K562 (cell line): ENCODE measurements around the gene TP53TG5. TPM values are rescaled to one million over a fixed set of nuclear protein-coding genes. Genes with fewer than 3 reads are reported as not detected.

Experiments used
- ARID1B ChIP-seq: fragments of 450-650 bp; IDR thresholded peaks from 2 replicates; pipeline ENCODE4 v1.6.1; 2016; ENCODE audit warnings: antibody characterized with exemption, mild to moderate bottlenecking, inconsistent platforms
- CBFA2T2 ChIP-seq: fragments of 450-650 bp; conservative IDR thresholded peaks from 2 replicates; pipeline ENCODE4 v1.6.1; 2017; ENCODE audit warnings: mild to moderate bottlenecking
- CREM ChIP-seq: IDR thresholded peaks from 2 replicates; pipeline ENCODE4 v1.6.1; 2014; ENCODE audit warnings: antibody characterized with exemption, low read depth
- DPF2 ChIP-seq: fragments of 450-650 bp; IDR thresholded peaks from 2 replicates; pipeline ENCODE4 v1.6.1; 2016
- ELF2 ChIP-seq: fragments of 250-450 bp; sonication (Bioruptor Pico); IDR thresholded peaks from 2 replicates; pipeline ENCODE4 v1.5.0; 2021; ENCODE audit warnings: mild to moderate bottlenecking
- ESRRB ChIP-seq: fragments of 250-450 bp; sonication (Bioruptor Pico); IDR thresholded peaks from 2 replicates; pipeline ENCODE4 v1.5.0; 2020; ENCODE audit warnings: mild to moderate bottlenecking, moderate library complexity, borderline replicate concordance
- KDM1A ChIP-seq, 2 experiments: fragments of 450-650 bp; IDR thresholded peaks; 2 replicates each; pipeline ENCODE4 v1.6.1; 2016; ENCODE audit warnings: mild to moderate bottlenecking in 2 of 2
- KDM2B ChIP-seq: fragments of 250-450 bp; sonication (Bioruptor Pico); IDR thresholded peaks from 2 replicates; pipeline ENCODE4 v1.8.0; 2021; ENCODE audit warnings: mild to moderate bottlenecking, moderate library complexity
- MAFK ChIP-seq: IDR thresholded peaks from 2 replicates; pipeline ENCODE4 v1.6.1; 2011; ENCODE audit warnings: low read length, improper control_type of control experiment
- NUFIP1 ChIP-seq: fragments of 450-650 bp; IDR thresholded peaks from 2 replicates; pipeline ENCODE4 v1.6.1; 2018; ENCODE audit not compliant: partially characterized antibody
- RAD51 ChIP-seq: fragments of 450-650 bp; IDR thresholded peaks from 2 replicates; pipeline ENCODE4 v1.7.1; 2016; ENCODE audit warnings: low read depth, mild to moderate bottlenecking, borderline replicate concordance
- SFPQ ChIP-seq: fragments of 200-400 bp; formaldehyde crosslinking; IDR thresholded peaks from 2 replicates; pipeline ENCODE4 v1.6.1; 2017; ENCODE audit warnings: mild to moderate bottlenecking, low read depth, low read length, moderate library complexity
- SMARCA4 ChIP-seq: fragments of 450-650 bp; IDR thresholded peaks from 2 replicates; pipeline ENCODE4 v1.6.1; 2016
- SMC3 ChIP-seq: conservative IDR thresholded peaks from 2 replicates; pipeline ENCODE4 v1.6.1; 2011; ENCODE audit warnings: low read depth, low read length, improper control_type of control experiment; ENCODE audit not compliant: insufficient read depth
- STAT6 ChIP-seq: sonication (generic); formaldehyde crosslinking; IDR thresholded peaks from 2 replicates; pipeline ENCODE4 v1.8.1; 2023; ENCODE audit warnings: mild to moderate bottlenecking, missing genetic modification reagents
- TAF9B ChIP-seq: fragments of 450-650 bp; IDR thresholded peaks from 2 replicates; pipeline ENCODE4 v1.6.1; 2018; ENCODE audit warnings: mild to moderate bottlenecking; ENCODE audit not compliant: partially characterized antibody
- TFAP4 ChIP-seq: sonication (generic); formaldehyde crosslinking; IDR thresholded peaks from 2 replicates; pipeline ENCODE4 v1.8.0; 2022; ENCODE audit warnings: missing genetic modification reagents, mild to moderate bottlenecking, moderate library complexity, borderline replicate concordance
- ZBTB33 ChIP-seq: sonication (generic); formaldehyde crosslinking; IDR thresholded peaks from 2 replicates; pipeline ENCODE4 v1.8.1; 2023; ENCODE audit warnings: mild to moderate bottlenecking, missing genetic modification reagents
- ZFPM2 ChIP-seq: fragments of 250-450 bp; sonication (Bioruptor Pico); IDR thresholded peaks from 2 replicates; pipeline ENCODE4 v1.5.1; 2022; ENCODE audit warnings: mild to moderate bottlenecking
- ZFX ChIP-seq: sonication (generic); formaldehyde crosslinking; IDR thresholded peaks from 2 replicates; pipeline ENCODE4 v1.8.0; 2022; ENCODE audit warnings: mild to moderate bottlenecking, missing genetic modification reagents, moderate library complexity
- ZNF212 ChIP-seq: fragments of 450-650 bp; formaldehyde crosslinking; IDR thresholded peaks from 2 replicates; pipeline ENCODE4 v1.4.0; 2020; ENCODE audit warnings: mild to moderate bottlenecking
- ZNF316 ChIP-seq: fragments of 450-650 bp; IDR thresholded peaks from 2 replicates; pipeline ENCODE4 v1.6.1; 2016
- polyA plus RNA-seq, 8 experiments: library from polyadenylated mRNA; depleted of rRNA in 4 of 8; stranded (reverse) in 5 of 8; unstranded in 3 of 8; fragments of >200 nt; fragmentation: Nextera tagmentation in 2 of 8; fragmentation: Illumina TruSeq in 1 of 8; extraction: Ambion mirVana in 2 of 8; extraction: Trizol in 1 of 8; gene quantifications; 2 replicates each; pipeline versions ENCODE4 v1.2.1 to v1.2.3, GENCODE V29; 2011 to 2014; ENCODE audit warnings: inconsistent platforms in 1 of 8, missing spikeins in 1 of 8
- total RNA-seq, 7 experiments: library from RNA; depleted of rRNA in 6 of 7; stranded (reverse); fragments of >200 nt in 6 of 7; fragmentation: Illumina TruSeq in 2 of 7; extraction: Trizol in 2 of 7; gene quantifications; 2 replicates each; pipeline versions ENCODE4 v1.2.1 to v1.2.3, GENCODE V29; 2011 to 2021; ENCODE audit warnings: low replicate concordance in 1 of 7

TP53TG5 gene
- total and polyA plus RNA-seq, 9 of the 15 experiments (the other 6 are each of a cell fraction or from before 2014, with no cell fraction given) = 0.04 to 0.05 (median 0.04) TPM; not detected in 6

- TF ChIP-seq STAT6 (CRISPR knock-in tag) (no peak), TAF9B (peak; percentile 57), TFAP4 (CRISPR knock-in tag) (peak; percentile 95), CREM (peak; percentile 40), RAD51 (peak; percentile 64; the same call in 1 of the 2 replicates), ZNF316 (peak; percentile 75), ZNF212 (CRISPR knock-in tag) (no peak), SMC3 (0 out of 2 replicates have a peak, but pooled peaks have one; percentile 10), CBFA2T2 (peak; percentile 76), ZFX (no peak), SMARCA4 (peak; percentile 41; the same call in 1 of the 2 replicates), ELF2 (CRISPR knock-in tag) (no peak), KDM2B (CRISPR knock-in tag) (no peak), ARID1B (peak; percentile 69), ESRRB (CRISPR knock-in tag) (no peak), ZBTB33 (CRISPR knock-in tag) (no peak), ZFPM2 (CRISPR knock-in tag) (no peak), DPF2 (peak; percentile 50; the same call in 1 of the 2 replicates), KDM1A (IDR thresholded peaks at IDR 0.05) (peak in 1 of 2 experiments; percentile 46; a peak in 1 of 4 replicates), NUFIP1 (no peak), MAFK (0 out of 2 replicates have a peak, but pooled peaks have one; percentile 19), SFPQ (no peak)
These were observed 49.4 kb upstream of the TP53TG5 start (continued) for GRCh38 chr20:45427236-45428149.
